Liver (tissue), 9 donors: ENCODE results near the gene WDR1. TPM values are rescaled to one million over a fixed set of nuclear protein-coding genes. Genes with fewer than 3 reads are reported as not detected.

Experiments
- DNase-seq: peaks from one replicate; pipeline ENCODE4 v3.0.0-alpha.2; 2017; ENCODE audit warnings: low spot score
- H3K27ac ChIP-seq, 2 donors: one replicate each; pipeline ENCODE4 v1.7.0; 2013; ENCODE audit warnings: inconsistent platforms in 2 of 2, low read length in 2 of 2, control low read depth in 1 of 2, low read depth in 1 of 2, mild to moderate bottlenecking in 1 of 2
- H3K27me3 ChIP-seq, 4 donors: one replicate each; pipeline versions ENCODE4 v1.6.1 to v1.7.0; 2013; ENCODE audit warnings: low read length in 3 of 4, inconsistent platforms in 1 of 4, mild to moderate bottlenecking in 1 of 4, moderate library complexity in 1 of 4; ENCODE audit not compliant: control insufficient read depth in 4 of 4, insufficient read depth in 4 of 4
- H3K36me3 ChIP-seq, 4 donors: one replicate each; pipeline versions ENCODE4 v1.6.1 to v1.7.0; 2013; ENCODE audit warnings: low read length in 3 of 4, mild to moderate bottlenecking in 3 of 4, low read depth in 1 of 4, moderate library complexity in 1 of 4; ENCODE audit not compliant: control insufficient read depth in 4 of 4, insufficient read depth in 3 of 4
- H3K4me1 ChIP-seq, 4 donors: one replicate each; pipeline versions ENCODE4 v1.6.1 to v1.7.0; 2013; ENCODE audit warnings: low read length in 3 of 4, mild to moderate bottlenecking in 3 of 4, moderate library complexity in 1 of 4; ENCODE audit not compliant: control insufficient read depth in 4 of 4, insufficient read depth in 4 of 4
- H3K4me3 ChIP-seq, 3 donors: one replicate each; pipeline versions ENCODE4 v1.6.1 to v1.7.0; 2013; ENCODE audit warnings: low read length in 3 of 3, control low read depth in 1 of 3, low read depth in 1 of 3, mild to moderate bottlenecking in 1 of 3
- H3K9ac ChIP-seq, 2 donors: one replicate each; pipeline ENCODE4 v1.7.0; 2013; ENCODE audit warnings: low read length in 2 of 2, mild to moderate bottlenecking in 2 of 2, moderate library complexity in 2 of 2, control low read depth in 1 of 2, low read depth in 1 of 2
- H3K9me3 ChIP-seq, 4 donors: one replicate each; pipeline versions ENCODE4 v1.6.1 to v1.7.0; 2013; ENCODE audit warnings: low read length in 3 of 4; ENCODE audit not compliant: control insufficient read depth in 4 of 4
- EGR1 ChIP-seq, 2 donors: IDR thresholded peaks; 2 replicates each; pipeline ENCODE4 v1.6.1; 2016 to 2018; ENCODE audit warnings: antibody characterized with exemption in 2 of 2, low read depth in 2 of 2
- FOXA1 ChIP-seq: IDR thresholded peaks from 2 replicates; pipeline ENCODE4 v1.6.1; 2016; ENCODE audit warnings: antibody characterized with exemption
- FOXA2 ChIP-seq: IDR thresholded peaks from 2 replicates; pipeline ENCODE4 v1.6.1; 2016; ENCODE audit warnings: antibody characterized with exemption
- GABPA ChIP-seq, 2 donors: IDR thresholded peaks in 1 of 2; conservative IDR thresholded peaks in 1 of 2; 2 replicates each; pipeline ENCODE4 v1.6.1; 2016; ENCODE audit warnings: antibody characterized with exemption in 2 of 2, mild to moderate bottlenecking in 1 of 2, moderate library complexity in 1 of 2
- HNF4A ChIP-seq, 2 donors: conservative IDR thresholded peaks; 2 replicates each; pipeline ENCODE4 v1.6.1; 2016; ENCODE audit warnings: antibody characterized with exemption in 2 of 2, mild to moderate bottlenecking in 2 of 2
- JUND ChIP-seq, 2 donors: IDR thresholded peaks; 2 replicates each; pipeline ENCODE4 v1.6.1; 2016; ENCODE audit warnings: antibody characterized with exemption in 2 of 2
- NR2F2 ChIP-seq: IDR thresholded peaks from 2 replicates; pipeline ENCODE4 v1.6.1; 2016; ENCODE audit warnings: antibody characterized with exemption
- RAD21 ChIP-seq, 2 donors: IDR thresholded peaks; 2 replicates each; pipeline ENCODE4 v1.6.1; 2016; ENCODE audit warnings: antibody characterized with exemption in 2 of 2, mild to moderate bottlenecking in 2 of 2
- SP1 ChIP-seq: IDR thresholded peaks from 2 replicates; pipeline ENCODE4 v1.6.1; 2018; ENCODE audit warnings: antibody characterized with exemption, mild to moderate bottlenecking
- TAF1 ChIP-seq: conservative IDR thresholded peaks from 2 replicates; pipeline ENCODE4 v1.6.1; 2016; ENCODE audit warnings: antibody characterized with exemption, mild to moderate bottlenecking
- YY1 ChIP-seq: IDR thresholded peaks from 2 replicates; pipeline ENCODE4 v1.6.1; 2016; ENCODE audit warnings: antibody characterized with exemption, mild to moderate bottlenecking
- WGBS: extraction: QIAGEN DNeasy Blood & Tissue Kit; methylation state at CpG from one replicate; pipeline ENCODE4 v1.1.7; 2013; 5-methylcytosine and 5-hydroxymethylcytosine counted together
- polyA plus RNA-seq, 2 donors: library from polyadenylated mRNA; stranded (reverse) in 1 of 2; unstranded in 1 of 2; fragments of 200-250 nt in 1 of 2; fragments of >200 nt in 1 of 2; fragmentation: Nextera tagmentation in 1 of 2; extraction: Ambion mirVana in 1 of 2; gene quantifications; one replicate each; pipeline versions ENCODE4 v1.2.1 to v1.2.3, GENCODE V29; 2013 to 2015
- total RNA-seq, 2 donors: library from RNA; depleted of rRNA; stranded (reverse); fragments of >200 nt; gene quantifications; one replicate each; pipeline ENCODE4 v1.2.3, GENCODE V29; 2014
- TF ChIP-seq, protein P1 (sequence below): IDR thresholded peaks from 2 replicates; pipeline ENCODE4 v1.6.1; 2016; ENCODE audit warnings: antibody characterized with exemption, mild to moderate bottlenecking
- TF ChIP-seq, protein P2 (sequence below): IDR thresholded peaks from 2 replicates; pipeline ENCODE4 v1.6.1; 2016; ENCODE audit warnings: antibody characterized with exemption
- TF ChIP-seq, protein P3 (sequence below): fragments of 150-350 bp; IDR thresholded peaks from 2 replicates; pipeline ENCODE4 v1.5.1; 2017; ENCODE audit warnings: improper control_type of control experiment, low read depth, low read length; ENCODE audit not compliant: missing input control
- donor health status: healthy.
- donor health status: healthy.
- donor health status: healthy.
- donor health status: healthy.
- donor health status: healthy.

The WDR1 gene
- total and polyA plus RNA-seq, 4 donors = 31.1 to 97.4 (median 65.7) TPM

DNA sequence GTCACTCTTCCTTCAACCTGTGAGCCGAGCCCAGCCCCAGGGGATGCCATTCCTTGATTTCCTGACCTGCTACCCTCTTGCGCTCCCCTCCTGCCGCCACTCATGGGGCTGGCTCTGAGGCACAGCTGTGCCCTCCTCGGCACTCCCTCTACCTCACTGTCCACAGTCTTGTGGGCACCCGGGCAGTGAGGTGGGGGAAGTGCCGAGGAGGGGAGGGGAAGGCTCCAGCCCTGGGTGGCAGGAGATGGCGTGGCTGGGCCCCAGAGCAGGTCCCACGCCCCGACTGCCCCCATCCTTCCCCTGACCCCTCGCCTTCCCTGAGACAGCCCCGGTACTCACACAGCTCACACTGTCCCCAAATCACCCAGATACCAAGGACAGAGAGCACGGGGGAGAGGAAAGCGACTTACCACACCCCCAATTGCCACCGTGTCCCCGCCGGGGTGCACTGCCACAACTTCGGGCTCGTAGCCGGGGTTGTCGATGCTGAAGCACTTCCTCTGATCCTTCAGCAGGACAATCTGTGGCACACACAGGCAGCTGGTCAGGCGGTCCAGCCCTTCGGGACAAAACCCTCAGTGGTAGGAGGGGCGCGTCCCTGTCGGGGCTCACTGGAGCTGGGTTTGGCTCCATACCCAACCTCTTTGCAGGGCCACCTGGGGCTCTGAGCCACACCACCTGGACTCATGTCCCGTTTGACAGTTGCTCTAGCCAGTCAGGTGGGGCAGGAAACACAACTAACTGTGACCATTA lies 37.9 kb downstream of the WDR1 start:
- Histone ChIP-seq H3K27me3 (no peaks in the 10 kb centered on the region), H3K9ac (no peak overlapping the region), H3K27ac (no peak overlapping the region), H3K36me3 (peaks cover 28 to 90% (median 54%) of the 10 kb centered on the region in 4 donors), H3K4me1 (peaks cover 0 to 9% (median 2%) of the 10 kb centered on the region in 4 donors), H3K4me3 (no peak overlapping the region), H3K9me3 (no peaks in the 10 kb centered on the region)
- TF ChIP-seq YY1 (no peak), JUND (IDR thresholded peaks at IDR 0.05) (no peak)
- DNase-seq = no peak
- WGBS = 95% methylated on average over 26 of the region's 26 CpGs

DNA sequence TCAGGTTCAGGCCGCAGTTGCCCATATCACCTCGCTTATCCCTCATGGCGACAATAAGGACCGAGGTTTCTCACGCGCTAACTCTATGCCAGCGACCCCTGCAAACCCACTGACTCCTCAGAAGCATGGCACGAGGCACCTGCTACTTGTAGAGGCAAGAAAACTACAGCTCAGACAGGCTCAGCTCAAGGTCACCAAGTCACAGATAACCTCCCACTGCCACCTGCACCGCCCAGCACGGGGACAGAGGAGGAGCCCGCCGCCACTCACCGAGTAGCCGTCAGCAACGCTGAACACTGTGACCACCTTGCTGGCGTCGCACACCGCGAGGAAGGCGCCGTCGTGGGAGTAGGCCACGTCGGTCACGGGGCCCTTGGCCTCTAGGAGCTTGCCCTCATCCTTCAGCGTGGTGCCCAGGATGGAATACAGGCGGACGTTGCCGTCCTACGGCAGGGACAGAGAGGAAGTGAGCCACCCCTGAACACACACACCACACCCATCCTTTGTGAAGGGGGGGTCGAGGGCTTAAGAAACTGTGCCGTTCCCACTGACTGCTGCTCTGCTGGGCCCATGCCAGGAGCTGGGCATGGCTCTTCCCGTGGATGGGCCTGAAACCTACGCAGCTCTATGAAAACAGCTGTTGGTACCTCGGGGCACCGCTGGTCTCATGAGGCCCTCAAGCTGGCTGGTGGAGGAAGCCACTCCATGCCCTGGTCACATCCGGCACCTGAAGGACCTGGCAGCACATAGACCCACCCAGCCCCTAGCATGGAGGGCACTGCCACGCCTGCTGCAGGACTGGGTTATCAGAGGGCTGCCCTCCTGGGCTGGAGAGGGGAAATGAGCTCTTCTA lies 38.9 kb downstream of the WDR1 start:
- peaks cover 24 to 80% (median 46%) of the 10 kb centered on the region in 4 donors for H3K36me3 ChIP-seq
- H3K4me3 ChIP-seq = no peak overlapping the region
- 86% methylated on average over 38 of the region's 38 CpGs for WGBS
- peaks cover 0 to 9% (median 4%) of the 10 kb centered on the region in 4 donors for H3K4me1 ChIP-seq
- no peaks in the 10 kb centered on the region for H3K9me3 ChIP-seq
- no peak overlapping the region for H3K27ac ChIP-seq
- TF ChIP-seq HNF4A (conservative IDR thresholded peaks at IDR 0.05) (no peak), EGR1 (IDR thresholded peaks at IDR 0.05; ENCODE audit: low read depth in 2 of 2) (no peak), TAF1 (no peak), RAD21 (IDR thresholded peaks at IDR 0.05) (no peak), GABPA (IDR thresholded peaks at IDR 0.05 in 1 of 2, conservative IDR thresholded peaks at IDR 0.05 in 1 of 2) (no peak), YY1 (no peak), FOXA1 (no peak), FOXA2 (no peak), SP1 (no peak), NR2F2 (no peak)
- TF ChIP-seq, protein P1, sequence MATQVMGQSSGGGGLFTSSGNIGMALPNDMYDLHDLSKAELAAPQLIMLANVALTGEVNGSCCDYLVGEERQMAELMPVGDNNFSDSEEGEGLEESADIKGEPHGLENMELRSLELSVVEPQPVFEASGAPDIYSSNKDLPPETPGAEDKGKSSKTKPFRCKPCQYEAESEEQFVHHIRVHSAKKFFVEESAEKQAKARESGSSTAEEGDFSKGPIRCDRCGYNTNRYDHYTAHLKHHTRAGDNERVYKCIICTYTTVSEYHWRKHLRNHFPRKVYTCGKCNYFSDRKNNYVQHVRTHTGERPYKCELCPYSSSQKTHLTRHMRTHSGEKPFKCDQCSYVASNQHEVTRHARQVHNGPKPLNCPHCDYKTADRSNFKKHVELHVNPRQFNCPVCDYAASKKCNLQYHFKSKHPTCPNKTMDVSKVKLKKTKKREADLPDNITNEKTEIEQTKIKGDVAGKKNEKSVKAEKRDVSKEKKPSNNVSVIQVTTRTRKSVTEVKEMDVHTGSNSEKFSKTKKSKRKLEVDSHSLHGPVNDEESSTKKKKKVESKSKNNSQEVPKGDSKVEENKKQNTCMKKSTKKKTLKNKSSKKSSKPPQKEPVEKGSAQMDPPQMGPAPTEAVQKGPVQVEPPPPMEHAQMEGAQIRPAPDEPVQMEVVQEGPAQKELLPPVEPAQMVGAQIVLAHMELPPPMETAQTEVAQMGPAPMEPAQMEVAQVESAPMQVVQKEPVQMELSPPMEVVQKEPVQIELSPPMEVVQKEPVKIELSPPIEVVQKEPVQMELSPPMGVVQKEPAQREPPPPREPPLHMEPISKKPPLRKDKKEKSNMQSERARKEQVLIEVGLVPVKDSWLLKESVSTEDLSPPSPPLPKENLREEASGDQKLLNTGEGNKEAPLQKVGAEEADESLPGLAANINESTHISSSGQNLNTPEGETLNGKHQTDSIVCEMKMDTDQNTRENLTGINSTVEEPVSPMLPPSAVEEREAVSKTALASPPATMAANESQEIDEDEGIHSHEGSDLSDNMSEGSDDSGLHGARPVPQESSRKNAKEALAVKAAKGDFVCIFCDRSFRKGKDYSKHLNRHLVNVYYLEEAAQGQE = no peak
- TF ChIP-seq, protein P2, sequence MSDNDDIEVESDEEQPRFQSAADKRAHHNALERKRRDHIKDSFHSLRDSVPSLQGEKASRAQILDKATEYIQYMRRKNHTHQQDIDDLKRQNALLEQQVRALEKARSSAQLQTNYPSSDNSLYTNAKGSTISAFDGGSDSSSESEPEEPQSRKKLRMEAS = no peak
- TF ChIP-seq, protein P3, sequence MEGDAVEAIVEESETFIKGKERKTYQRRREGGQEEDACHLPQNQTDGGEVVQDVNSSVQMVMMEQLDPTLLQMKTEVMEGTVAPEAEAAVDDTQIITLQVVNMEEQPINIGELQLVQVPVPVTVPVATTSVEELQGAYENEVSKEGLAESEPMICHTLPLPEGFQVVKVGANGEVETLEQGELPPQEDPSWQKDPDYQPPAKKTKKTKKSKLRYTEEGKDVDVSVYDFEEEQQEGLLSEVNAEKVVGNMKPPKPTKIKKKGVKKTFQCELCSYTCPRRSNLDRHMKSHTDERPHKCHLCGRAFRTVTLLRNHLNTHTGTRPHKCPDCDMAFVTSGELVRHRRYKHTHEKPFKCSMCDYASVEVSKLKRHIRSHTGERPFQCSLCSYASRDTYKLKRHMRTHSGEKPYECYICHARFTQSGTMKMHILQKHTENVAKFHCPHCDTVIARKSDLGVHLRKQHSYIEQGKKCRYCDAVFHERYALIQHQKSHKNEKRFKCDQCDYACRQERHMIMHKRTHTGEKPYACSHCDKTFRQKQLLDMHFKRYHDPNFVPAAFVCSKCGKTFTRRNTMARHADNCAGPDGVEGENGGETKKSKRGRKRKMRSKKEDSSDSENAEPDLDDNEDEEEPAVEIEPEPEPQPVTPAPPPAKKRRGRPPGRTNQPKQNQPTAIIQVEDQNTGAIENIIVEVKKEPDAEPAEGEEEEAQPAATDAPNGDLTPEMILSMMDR = no peak
- no peak overlapping the region for H3K9ac ChIP-seq
- no peaks in the 10 kb centered on the region for H3K27me3 ChIP-seq
- no peak for DNase-seq
